GM21515 (cell line): ENCODE measurements around the gene CCNK.

Experiments used
- ATAC-seq: cut with Tn5 transposase; IDR thresholded peaks from one replicate; pipeline ENCODE4 v1.9.1; 2021; ENCODE audit not compliant: unreplicated experiment

CCNK gene

GRCh38 chr14:99465288-99465687, 15.9 kb upstream of the CCNK start:
- ATAC-seq, result no peak

GRCh38 chr14:99466758-99467157, 14.5 kb upstream of the CCNK start:
- no peak for ATAC-seq

GRCh38 chr14:99467336-99468078, 13.7 kb upstream of the CCNK start:
- no peak for ATAC-seq

DNA sequence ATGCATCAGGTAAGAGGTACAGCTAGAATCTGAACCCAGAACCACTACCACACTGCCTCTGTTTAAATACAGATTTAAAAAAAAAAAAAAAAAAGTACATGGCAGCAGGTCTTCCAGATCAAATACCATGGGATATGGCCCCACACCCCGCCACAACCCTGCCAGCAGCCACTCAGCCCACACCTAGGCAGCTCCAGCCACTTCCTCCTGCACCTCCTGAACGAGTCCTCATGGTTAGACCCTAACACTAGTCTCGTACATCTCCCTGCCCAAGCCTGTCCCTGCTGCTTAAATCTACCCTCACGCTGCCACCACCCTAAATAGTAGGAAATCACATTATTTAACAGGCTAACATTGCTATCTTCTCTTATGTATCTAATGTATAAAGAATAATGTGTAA, 13.1 kb upstream of the CCNK start:
- ATAC-seq, result no peak

- no peak for ATAC-seq
These were observed 12.2 kb upstream of the CCNK start for GRCh38 chr14:99468836-99469592.

DNA sequence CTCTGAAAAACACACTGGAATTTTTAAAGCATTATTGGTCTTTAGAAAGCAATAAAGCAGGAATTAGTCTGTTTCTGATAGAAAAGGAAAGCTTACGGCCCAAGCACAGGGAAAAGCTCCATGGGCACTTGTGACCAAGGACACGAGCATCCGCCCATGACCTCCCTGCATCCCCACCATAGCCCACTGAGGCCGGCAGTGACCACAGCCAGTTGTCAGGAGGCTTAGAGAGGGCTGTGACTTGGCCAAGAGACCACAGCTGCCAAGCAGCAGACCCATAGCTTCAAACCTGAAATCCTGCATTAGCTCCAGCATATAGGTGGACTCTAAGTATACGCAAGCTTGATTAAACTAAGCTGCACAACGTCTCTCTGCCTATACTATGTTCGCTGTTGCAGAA, 9.5 kb upstream of the CCNK start:
- ATAC-seq, result no peak

- ATAC-seq, result no peak
These were observed 8.3 kb upstream of the CCNK start for GRCh38 chr14:99472937-99473336.

GRCh38 chr14:99473458-99473857, 7.8 kb upstream of the CCNK start:
- no peak for ATAC-seq

- no peak for ATAC-seq
These were observed 6.0 kb upstream of the CCNK start for GRCh38 chr14:99475179-99475578.

DNA sequence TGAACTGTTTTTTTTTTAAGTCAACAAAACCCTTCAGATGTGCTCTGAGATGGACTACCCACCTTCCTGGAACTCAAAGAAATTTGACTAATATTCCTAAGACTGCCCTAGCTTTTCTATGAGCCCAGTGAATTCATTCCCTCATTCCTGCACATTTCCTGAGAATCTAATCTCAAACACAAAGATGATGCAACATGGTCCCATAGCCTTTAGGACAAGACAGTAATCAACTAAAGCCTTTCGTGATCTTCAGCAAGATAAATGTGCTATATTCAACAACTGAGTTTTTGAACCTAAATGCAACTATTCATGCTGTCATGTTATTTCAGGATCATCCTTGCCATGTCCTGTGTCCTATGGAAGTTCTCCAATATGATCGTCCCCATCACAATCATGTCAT, 5.5 kb upstream of the CCNK start:
- ATAC-seq, result no peak

- ATAC-seq, result no peak
These were observed 4.3 kb upstream of the CCNK start for GRCh38 chr14:99476864-99477263.

GRCh38 chr14:99478128-99478527, 3.1 kb upstream of the CCNK start:
- ATAC-seq, result no peak

DNA sequence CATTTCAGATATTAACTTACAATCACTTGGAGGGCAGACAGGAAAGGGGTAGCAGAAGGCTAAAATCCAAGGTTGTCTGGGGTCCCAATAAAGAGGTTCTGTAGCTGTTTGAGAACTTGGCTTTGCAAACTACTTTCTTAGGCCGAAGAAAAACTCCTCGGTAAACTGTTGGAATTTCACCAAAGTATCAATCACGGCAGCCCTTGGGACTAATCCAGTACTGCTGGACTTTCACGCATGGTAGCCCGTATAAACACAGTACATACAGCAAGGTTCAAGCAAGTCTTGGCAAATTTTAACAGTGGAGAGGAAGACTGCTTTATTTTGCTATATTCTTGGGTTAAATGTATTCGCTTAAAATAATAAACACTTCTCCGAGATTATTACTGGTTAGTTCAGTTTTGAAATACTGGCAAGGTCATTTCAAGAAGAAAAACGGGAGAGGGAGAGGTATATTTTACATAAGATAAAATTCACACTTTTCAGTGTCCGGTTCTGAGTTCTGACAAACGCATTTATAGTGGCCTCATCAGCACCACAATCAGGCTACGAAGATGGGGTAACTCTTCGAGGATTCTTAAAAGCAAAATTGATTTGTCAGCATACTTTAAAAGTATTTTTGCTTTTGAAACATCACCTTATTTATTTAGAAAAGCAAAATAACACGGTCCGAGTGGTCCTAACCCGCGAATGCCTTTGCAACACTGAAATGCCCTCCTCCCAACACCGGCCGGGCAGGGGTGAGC, 1.9 kb upstream of the CCNK start:
- ATAC-seq, result no peak

DNA sequence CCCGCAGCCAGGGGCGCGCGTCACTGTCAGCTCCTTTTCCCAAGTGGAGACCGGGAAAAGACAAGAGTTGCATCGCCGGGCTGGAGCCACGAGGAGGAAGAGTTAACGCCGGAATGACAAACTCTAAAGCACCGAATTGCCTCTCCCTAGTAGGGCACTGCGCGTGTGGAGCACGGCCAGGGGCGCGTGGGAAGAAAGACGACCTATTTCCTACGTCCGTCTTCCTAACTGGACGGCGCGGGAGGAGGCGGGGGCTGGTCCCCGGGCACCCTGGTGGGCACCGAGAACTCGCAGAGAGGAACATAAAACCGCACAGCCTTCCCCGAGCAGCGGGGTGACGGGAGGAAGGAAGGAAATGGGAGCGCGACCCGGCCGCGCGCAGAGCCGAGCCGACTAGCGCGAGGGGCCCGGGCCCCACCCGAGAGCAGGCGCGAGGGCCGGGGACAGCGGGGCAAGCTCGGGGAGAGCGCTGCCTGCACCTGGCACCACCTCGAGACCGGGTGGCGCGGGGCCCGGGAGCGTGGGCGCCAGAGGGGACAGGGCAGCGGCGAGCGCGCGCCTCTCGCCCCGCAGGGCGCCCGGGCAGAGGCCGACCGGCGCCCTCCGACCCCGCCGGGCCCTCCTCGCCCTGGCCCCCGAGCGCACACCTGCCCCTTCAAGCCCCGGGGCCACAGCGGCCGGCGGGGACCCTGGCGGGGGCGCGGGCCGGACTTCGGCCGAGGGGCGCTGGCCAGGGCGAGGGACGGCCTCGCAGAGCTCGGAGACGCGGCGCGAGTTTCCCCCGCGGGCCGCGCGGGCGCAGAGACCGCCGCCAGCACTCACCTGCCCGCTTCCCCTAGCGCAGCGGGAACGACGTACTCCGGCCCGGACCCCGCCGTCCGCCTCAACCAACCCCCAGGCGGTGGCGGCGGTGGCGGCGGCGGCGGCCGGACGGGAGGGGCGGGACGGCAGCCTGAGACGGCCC, 1.0 kb upstream of the CCNK start, which contains the start of gene SETD3:
Gene SETD3, minus strand, starts transcription at position 954 of the 964 bp plus-strand sequence. CDS start 15,054 bp downstream, outside the sequence.
- peak; percentile 3 for ATAC-seq

DNA sequence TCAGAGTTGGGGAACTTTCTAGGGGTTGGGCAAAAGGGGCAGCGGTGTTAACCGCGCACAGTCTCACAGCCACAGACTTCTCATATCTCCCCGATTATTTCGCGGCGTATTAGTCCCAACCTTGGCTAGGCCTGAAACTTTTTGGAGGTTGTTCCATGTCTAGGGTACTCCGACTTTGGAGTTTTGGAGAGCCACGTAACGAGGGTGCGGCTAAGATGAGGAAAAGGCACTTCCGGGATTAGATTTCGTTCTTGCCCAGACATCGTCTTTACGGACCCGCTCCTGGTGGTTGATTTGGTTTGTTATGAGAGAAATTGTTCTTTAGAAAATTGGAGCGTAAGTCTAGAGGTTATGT, 513 bp downstream of the CCNK start:
- no peak for ATAC-seq

DNA sequence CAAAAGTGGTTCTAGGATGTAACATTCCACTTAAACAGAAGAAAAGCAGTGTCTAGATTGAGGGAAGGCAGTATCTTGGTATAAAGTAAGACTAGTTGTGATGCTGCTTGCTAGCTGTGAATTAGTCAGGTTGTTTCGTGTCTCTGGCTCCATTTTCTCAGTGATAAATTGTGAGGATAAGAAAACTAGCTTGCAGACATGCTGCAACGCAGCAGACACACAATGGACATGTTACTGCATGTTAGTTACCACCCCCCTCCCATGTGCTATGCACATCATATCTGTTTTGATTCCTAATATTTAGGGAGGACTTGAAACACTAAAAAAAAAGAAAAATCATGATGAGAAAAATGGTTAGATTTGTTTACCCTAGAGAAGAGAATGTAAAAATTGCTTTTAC, 2.9 kb downstream of the CCNK start:
- no peak for ATAC-seq

GRCh38 chr14:99497341-99497740, 16.1 kb downstream of the CCNK start:
- no peak for ATAC-seq

- no peak for ATAC-seq
These were observed 16.7 kb downstream of the CCNK start for GRCh38 chr14:99497894-99498293.

DNA sequence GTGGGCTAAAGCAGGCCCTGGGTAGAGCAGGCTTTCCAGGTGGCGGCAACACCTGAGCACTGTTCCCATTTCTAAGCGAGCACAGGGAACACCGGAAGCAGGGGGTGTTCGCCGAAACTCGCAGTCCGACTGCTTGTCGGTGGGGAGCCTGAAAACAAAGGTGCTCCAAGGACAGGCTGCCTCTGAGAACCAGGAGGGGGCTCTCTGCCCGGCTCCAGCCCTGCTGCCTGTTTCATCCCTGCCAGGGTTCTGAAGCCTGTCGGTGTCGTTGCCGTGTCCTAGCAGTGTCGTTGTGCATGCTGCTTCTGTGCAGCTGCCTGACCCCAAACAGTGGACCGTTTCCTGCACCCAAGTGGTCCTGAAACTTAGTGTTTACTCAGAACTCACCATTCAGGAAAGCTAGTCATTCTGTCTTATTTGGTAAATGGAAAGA, 21.8 kb downstream of the CCNK start:
- ATAC-seq, result no peak

DNA sequence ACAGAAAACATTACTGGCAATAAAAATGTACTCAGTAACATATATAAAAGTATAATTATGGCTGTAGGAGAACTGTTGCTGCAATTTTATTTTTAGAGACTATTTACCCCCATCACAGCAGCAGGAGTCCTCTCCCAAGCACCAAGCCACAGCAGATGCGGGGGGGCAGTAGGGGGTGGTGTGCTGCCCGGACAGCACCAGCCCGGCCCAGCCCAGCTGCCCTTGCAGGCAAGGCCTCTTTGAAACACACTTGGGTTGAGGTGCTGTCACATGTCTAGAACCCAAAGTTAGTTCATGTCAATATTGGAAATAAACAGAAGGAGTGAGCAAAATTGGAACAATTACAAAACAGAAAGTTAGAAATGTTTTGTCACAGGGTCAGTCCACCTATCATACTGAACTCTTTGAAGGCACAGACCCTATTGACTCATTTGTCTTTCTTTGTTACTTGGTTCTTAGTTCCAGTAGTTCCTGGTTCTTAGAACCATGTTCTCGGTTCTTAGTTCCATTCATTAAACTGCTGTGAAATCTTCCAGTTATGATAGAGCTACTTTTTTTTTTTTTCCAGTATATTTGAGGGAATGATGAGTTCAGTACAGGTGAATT, 22.7 kb downstream of the CCNK start:
- ATAC-seq, result no peak
